ENCODE results near the gene RNF17.

RNF17 gene

GRCh38 chr13:24891476-24892108 lies 127.6 kb downstream of the RNF17 start:
- peaks cover 5 to 76% of the 10 kb centered on the region in 2 experiments; a peak in 2 of 3 replicates for H3K36me3 ChIP-seq (ENCODE audit: control insufficient read depth in 2 of 2, insufficient read depth in 1 of 2, low read length in 2 of 2)
- no peaks in the 10 kb centered on the region for H3K4me1 ChIP-seq (ENCODE audit: control insufficient read depth, insufficient read depth, low read length)
- POLR2A ChIA-PET = no interaction called here
- TF ChIP-seq ZFHX2 (tag by site-specific recombination; conservative IDR thresholded peaks at IDR 0.05) (0 out of 2 replicates have a peak, but pooled peaks have one; percentile 8), EGR2 (tag by site-specific recombination; IDR thresholded peaks at IDR 0.05; ENCODE audit: low read depth) (peak; percentile 30; the same call in 1 of the 2 replicates), ZNF660 (tag by site-specific recombination; IDR thresholded peaks at IDR 0.05) (no peak)
- CTCF ChIA-PET = no interaction called here
- H3K9me3 ChIP-seq (ENCODE audit: control insufficient read depth, insufficient read depth, low read depth, low read length) = no peaks in the 10 kb centered on the region
- H3K4me3 ChIP-seq (ENCODE audit: low read depth, low read length) = no peak overlapping the region
- no peak overlapping the region for H3K27ac ChIP-seq (ENCODE audit: extremely low read depth, low read depth, low read length)

DNA sequence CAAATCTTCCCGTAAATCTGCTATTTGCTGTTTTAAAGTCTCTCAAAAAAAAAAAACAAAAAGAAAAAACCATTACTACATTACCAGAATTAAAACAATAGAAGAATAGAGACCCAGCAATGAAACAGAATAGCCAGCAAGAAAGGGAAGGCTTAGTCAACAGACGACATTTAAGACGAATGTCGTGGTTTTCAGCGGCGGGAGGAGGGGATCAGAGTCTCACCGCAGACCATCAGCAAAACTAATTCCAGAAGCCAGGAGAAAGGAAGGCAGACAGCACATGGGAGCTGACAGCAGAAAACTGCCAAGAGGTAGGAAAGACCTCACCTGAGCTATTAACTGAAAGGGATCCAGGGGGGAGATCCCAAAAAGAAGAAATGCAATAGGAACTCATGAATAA lies 128.9 kb downstream of the RNF17 start:
- POLR2A ChIA-PET = interaction anchor here (0.8 kb wide), 1 partner anchor 9 kb away, joined by 3 read pairs; no protein-coding TSS in a partner anchor
- H3K4me1 ChIP-seq (ENCODE audit: control insufficient read depth, insufficient read depth, low read length) = no peaks in the 10 kb centered on the region
- CTCF ChIA-PET = no interaction called here
- no peaks in the 10 kb centered on the region for H3K9me3 ChIP-seq (ENCODE audit: control insufficient read depth, insufficient read depth, low read depth, low read length)
- no peak overlapping the region for H3K4me3 ChIP-seq (ENCODE audit: low read depth, low read length)
- no peak for TF ChIP-seq ZNF580 (tag by site-specific recombination; IDR thresholded peaks at IDR 0.05)
- H3K27ac ChIP-seq (ENCODE audit: extremely low read depth, low read depth, low read length) = no peak overlapping the region
- peaks cover 13 to 78% of the 10 kb centered on the region in 2 experiments for H3K36me3 ChIP-seq (ENCODE audit: control insufficient read depth in 2 of 2, insufficient read depth in 1 of 2, low read length in 2 of 2)

- peak; percentile 89 for TF ChIP-seq SCRT2 (tag by site-specific recombination; IDR thresholded peaks at IDR 0.05)
- no peak for TF ChIP-seq ZNF677 (tag by site-specific recombination; IDR thresholded peaks at IDR 0.05)
- no peak for TF ChIP-seq ZXDB (tag by site-specific recombination; IDR thresholded peaks at IDR 0.05)
- TF ChIP-seq ATF2 (tag by site-specific recombination; IDR thresholded peaks at IDR 0.05; ENCODE audit: low read depth) = no peak
- TF ChIP-seq ZFHX2 (tag by site-specific recombination; conservative IDR thresholded peaks at IDR 0.05) = peak; percentile 62
- peak; percentile 64; the same call in 1 of the 2 replicates for TF ChIP-seq EGR2 (tag by site-specific recombination; IDR thresholded peaks at IDR 0.05; ENCODE audit: low read depth)
- no peak for TF ChIP-seq ZNF768 (tag by site-specific recombination; IDR thresholded peaks at IDR 0.05)
- 0 out of 2 replicates have a peak, but pooled peaks have one; percentile 17 for TF ChIP-seq SCRT1 (tag by site-specific recombination; IDR thresholded peaks at IDR 0.05; ENCODE audit: borderline replicate concordance)
- H3K4me1 ChIP-seq (ENCODE audit: control insufficient read depth, insufficient read depth, low read length) = no peaks in the 10 kb centered on the region
- H3K36me3 ChIP-seq (ENCODE audit: control insufficient read depth in 2 of 2, insufficient read depth in 1 of 2, low read length in 2 of 2) = peaks cover 13 to 79% of the 10 kb centered on the region in 2 experiments
- ChIA-PET CTCF (no interaction called here), POLR2A (no interaction called here)
- no peak overlapping the region for H3K27ac ChIP-seq (ENCODE audit: extremely low read depth, low read depth, low read length)
- H3K9me3 ChIP-seq (ENCODE audit: control insufficient read depth, insufficient read depth, low read depth, low read length) = no peaks in the 10 kb centered on the region
- no peak overlapping the region for H3K4me3 ChIP-seq (ENCODE audit: low read depth, low read length)
Observed at GRCh38 chr13:24893863-24894262, 129.9 kb downstream of the RNF17 start.

DNA sequence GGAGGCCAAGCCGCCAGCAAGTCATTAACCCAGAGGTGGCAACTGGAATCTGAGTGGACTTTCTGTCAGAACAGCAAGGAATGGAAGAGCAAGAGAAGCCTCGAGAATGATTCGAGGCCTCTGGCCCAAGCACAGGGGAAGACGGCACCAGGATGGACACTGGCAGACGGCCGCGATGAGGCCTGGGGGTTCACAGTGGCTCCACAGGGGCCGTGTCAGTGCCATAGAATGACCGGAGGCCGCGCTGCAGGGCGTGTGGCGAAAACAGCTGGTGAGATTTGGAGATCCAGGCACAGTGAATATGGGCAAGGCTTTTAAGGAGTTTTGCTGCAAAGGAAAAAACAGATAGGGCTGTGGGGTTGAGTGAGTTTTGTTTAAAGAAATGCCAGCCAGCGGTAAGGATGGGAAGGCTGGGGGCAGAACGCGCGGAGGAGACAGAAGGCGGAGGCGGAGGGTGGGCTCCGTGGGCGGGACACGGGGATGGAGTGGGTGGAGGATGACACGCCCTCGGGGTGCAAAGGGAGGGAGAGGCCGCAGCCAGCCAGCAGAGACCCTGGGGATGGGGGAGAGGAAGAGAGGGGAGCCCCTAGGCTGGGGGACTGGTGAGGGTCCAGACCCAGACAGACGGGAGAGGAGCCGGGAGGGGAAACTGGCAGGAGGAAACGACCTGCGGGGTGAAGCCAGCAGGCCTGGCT lies 130.5 kb downstream of the RNF17 start:
- TF ChIP-seq ZNF548 (tag by site-specific recombination; IDR thresholded peaks at IDR 0.05) (no peak), SP7 (tag by site-specific recombination; IDR thresholded peaks at IDR 0.05) (no peak), ZNF600 (tag by site-specific recombination; IDR thresholded peaks at IDR 0.05) (no peak), ZNF24 (tag by site-specific recombination; IDR thresholded peaks at IDR 0.05) (no peak), EGR2 (tag by site-specific recombination; IDR thresholded peaks at IDR 0.05; ENCODE audit: low read depth) (peak; percentile 34; the same call in 1 of the 2 replicates), ZNF658 (tag by site-specific recombination; IDR thresholded peaks at IDR 0.05) (no peak), ZNF311 (tag by site-specific recombination; IDR thresholded peaks at IDR 0.05; ENCODE audit: borderline replicate concordance) (no peak), ZBTB7A (tag by site-specific recombination; IDR thresholded peaks at IDR 0.05; ENCODE audit: low read depth) (no peak)
- TF ChIP-seq, protein P1, sequence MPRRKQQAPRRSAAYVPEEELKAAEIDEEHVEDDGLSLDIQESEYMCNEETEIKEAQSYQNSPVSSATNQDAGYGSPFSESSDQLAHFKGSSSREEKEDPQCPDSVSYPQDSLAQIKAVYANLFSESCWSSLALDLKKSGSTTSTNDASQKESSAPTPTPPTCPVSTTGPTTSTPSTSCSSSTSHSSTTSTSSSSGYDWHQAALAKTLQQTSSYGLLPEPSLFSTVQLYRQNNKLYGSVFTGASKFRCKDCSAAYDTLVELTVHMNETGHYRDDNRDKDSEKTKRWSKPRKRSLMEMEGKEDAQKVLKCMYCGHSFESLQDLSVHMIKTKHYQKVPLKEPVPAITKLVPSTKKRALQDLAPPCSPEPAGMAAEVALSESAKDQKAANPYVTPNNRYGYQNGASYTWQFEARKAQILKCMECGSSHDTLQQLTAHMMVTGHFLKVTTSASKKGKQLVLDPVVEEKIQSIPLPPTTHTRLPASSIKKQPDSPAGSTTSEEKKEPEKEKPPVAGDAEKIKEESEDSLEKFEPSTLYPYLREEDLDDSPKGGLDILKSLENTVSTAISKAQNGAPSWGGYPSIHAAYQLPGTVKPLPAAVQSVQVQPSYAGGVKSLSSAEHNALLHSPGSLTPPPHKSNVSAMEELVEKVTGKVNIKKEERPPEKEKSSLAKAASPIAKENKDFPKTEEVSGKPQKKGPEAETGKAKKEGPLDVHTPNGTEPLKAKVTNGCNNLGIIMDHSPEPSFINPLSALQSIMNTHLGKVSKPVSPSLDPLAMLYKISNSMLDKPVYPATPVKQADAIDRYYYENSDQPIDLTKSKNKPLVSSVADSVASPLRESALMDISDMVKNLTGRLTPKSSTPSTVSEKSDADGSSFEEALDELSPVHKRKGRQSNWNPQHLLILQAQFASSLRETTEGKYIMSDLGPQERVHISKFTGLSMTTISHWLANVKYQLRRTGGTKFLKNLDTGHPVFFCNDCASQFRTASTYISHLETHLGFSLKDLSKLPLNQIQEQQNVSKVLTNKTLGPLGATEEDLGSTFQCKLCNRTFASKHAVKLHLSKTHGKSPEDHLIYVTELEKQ (tag by site-specific recombination; IDR thresholded peaks at IDR 0.05; ENCODE audit: borderline replicate concordance) = no peak
- POLR2A ChIA-PET = no interaction called here
- H3K9me3 ChIP-seq (ENCODE audit: control insufficient read depth, insufficient read depth, low read depth, low read length) = no peaks in the 10 kb centered on the region
- H3K4me1 ChIP-seq (ENCODE audit: control insufficient read depth, insufficient read depth, low read length) = no peaks in the 10 kb centered on the region
- no peak overlapping the region for H3K27ac ChIP-seq (ENCODE audit: extremely low read depth, low read depth, low read length)
- CTCF ChIA-PET = no interaction called here
- peaks cover 13 to 80% of the 10 kb centered on the region in 2 experiments for H3K36me3 ChIP-seq (ENCODE audit: control insufficient read depth in 2 of 2, insufficient read depth in 1 of 2, low read length in 2 of 2)
- H3K4me3 ChIP-seq (ENCODE audit: low read depth, low read length) = no peak overlapping the region
